ENCODE data around the gene LAMA3. TPM values are rescaled to one million over a fixed set of nuclear protein-coding genes. Genes with fewer than 3 reads are reported as not detected.

Gene LAMA3
- total and polyA plus RNA-seq, 9 donors, result 2.9 to 44.9 (median 14.8) TPM

DNA sequence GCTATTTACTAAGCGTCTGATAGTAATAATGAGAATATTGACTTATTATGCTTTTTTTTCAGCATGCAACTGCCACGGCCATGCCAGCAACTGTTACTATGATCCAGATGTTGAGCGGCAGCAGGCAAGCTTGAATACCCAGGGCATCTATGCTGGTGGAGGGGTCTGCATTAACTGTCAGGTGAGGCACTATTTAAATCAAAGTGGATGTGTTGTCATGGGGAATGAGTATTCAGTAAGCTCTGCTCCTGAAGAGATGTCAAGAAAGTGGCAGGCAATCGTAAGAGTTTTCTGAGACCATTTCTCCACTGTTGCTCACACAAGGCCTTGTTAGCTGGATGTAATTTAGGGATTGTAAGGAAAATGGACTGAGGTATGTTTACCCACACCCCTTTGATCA is 74.1 kb downstream of the LAMA3 start:
- DNase-seq, result no peak

DNA sequence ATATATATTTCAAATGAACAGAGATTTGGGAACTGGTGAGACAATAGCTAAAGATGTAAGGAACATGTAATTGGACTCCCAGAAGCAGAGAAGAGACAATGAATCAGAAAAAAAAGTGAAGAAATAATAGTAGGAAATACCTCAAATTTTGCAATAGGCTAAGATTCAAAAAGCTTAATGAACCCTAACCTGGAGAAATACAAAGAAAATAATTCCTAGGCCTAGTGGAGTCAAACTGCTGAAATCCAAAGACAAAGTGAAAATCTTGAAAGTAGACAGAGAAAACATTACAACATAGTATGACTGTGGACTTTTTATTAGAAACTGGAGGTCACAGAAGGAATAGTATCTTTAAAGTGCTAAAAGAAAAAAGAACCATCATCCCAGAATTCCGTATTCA is 76.7 kb downstream of the LAMA3 start:
- Histone ChIP-seq H3K27me3 (no peaks in the 10 kb centered on the region), H3K36me3 (no peaks in the 10 kb centered on the region), H3K4me3 (no peak overlapping the region), H3K27ac (no peak overlapping the region), H3K4me1 (ENCODE audit: insufficient read depth) (no peaks in the 10 kb centered on the region), H3K9me3 (no peaks in the 10 kb centered on the region)
- DNase-seq, result no peak
- intact Hi-C loops (cut with DNase I), result no loop called here
- no peak for TF ChIP-seq EP300 (IDR thresholded peaks at IDR 0.05)
- no peak for TF ChIP-seq POLR2A (IDR thresholded peaks at IDR 0.05)
- TF ChIP-seq, protein P1, sequence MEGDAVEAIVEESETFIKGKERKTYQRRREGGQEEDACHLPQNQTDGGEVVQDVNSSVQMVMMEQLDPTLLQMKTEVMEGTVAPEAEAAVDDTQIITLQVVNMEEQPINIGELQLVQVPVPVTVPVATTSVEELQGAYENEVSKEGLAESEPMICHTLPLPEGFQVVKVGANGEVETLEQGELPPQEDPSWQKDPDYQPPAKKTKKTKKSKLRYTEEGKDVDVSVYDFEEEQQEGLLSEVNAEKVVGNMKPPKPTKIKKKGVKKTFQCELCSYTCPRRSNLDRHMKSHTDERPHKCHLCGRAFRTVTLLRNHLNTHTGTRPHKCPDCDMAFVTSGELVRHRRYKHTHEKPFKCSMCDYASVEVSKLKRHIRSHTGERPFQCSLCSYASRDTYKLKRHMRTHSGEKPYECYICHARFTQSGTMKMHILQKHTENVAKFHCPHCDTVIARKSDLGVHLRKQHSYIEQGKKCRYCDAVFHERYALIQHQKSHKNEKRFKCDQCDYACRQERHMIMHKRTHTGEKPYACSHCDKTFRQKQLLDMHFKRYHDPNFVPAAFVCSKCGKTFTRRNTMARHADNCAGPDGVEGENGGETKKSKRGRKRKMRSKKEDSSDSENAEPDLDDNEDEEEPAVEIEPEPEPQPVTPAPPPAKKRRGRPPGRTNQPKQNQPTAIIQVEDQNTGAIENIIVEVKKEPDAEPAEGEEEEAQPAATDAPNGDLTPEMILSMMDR (IDR thresholded peaks at IDR 0.05), result no peak
- WGBS, 3 donors, result 93 to 100% (median 93%) methylated on average over 1 of the region's 1 CpG

More for the DNA sequence above, 74.1 kb downstream of the LAMA3 start:
- H3K9me3 ChIP-seq, result no peaks in the 10 kb centered on the region
- TF ChIP-seq POLR2A (IDR thresholded peaks at IDR 0.05) (no peak), EP300 (IDR thresholded peaks at IDR 0.05) (no peak)
- TF ChIP-seq, protein P1 (IDR thresholded peaks at IDR 0.05), result no peak
- H3K27ac ChIP-seq, result no peak overlapping the region
- H3K36me3 ChIP-seq, result no peaks in the 10 kb centered on the region
- intact Hi-C loops (cut with DNase I), result no loop called here
- no peaks in the 10 kb centered on the region for H3K27me3 ChIP-seq
- H3K4me3 ChIP-seq, result no peak overlapping the region
- WGBS, 3 donors, result 93 to 98% (median 96%) methylated on average over 4 of the region's 4 CpGs
- no peaks in the 10 kb centered on the region for H3K4me1 ChIP-seq (ENCODE audit: insufficient read depth)

DNA sequence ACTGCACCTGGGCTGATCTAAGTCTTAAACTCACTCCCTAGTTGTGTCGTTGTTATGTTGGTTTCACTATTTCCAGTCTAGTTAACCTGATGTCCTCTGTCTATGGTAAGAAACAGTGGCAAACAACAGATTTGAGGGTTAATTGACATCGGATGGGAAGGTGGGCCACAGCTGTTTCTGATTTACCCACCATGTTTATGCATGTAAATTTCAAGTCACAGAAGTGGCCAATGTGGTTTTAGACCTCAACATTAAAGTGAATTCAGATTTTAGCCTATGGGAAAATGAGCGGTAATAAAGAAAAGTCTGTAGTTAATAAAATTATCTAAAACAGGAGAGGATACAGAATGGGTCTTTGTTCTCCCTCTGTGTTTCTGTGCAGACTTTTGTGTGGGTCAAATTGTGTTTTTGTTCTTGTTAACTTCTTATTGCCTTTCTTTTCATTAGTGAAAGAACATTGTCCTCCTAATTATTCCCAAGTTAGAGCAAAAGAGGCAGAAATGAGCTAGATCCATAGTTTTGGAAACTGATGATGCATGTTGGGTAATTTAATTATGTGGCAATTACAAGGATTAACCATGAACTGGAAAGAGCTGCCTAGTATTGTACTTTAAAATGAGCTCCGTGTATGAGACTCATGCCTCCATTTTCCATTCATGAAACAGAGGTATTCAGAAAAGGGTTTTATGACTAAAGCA is 83.2 kb downstream of the LAMA3 start:
- WGBS, 3 donors, result 83 to 87% (median 85%) methylated on average over 4 of the region's 4 CpGs
- Histone ChIP-seq H3K27ac (no peak overlapping the region), H3K36me3 (no peaks in the 10 kb centered on the region), H3K9me3 (no peaks in the 10 kb centered on the region), H3K27me3 (no peaks in the 10 kb centered on the region), H3K4me3 (no peak overlapping the region), H3K4me1 (ENCODE audit: insufficient read depth) (no peaks in the 10 kb centered on the region)
- TF ChIP-seq, protein P1 (IDR thresholded peaks at IDR 0.05), result no peak
- no peak for TF ChIP-seq EP300 (IDR thresholded peaks at IDR 0.05)
- TF ChIP-seq POLR2A (IDR thresholded peaks at IDR 0.05), result no peak
- intact Hi-C loops (cut with DNase I), result no loop called here
- DNase-seq, result no peak

DNA sequence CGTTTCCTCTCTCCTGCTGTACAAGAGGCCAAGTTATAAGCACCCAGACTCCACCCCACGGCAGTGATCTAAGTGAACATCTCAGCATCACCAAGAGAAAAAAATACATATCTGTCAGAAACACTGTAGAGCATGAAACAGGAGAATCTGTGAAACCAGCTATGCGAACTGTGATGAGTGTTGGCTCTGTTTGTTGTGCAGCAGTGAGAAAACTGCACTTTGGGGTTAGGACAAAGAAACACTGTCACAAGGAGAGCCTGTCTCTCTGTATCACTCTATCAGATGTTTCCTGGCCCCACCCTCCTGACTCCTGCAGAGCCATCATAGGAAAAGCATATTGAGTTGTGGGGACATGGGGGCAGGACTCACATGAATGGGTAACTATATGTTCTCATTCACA is 87.1 kb downstream of the LAMA3 start:
- no peak overlapping the region for H3K27ac ChIP-seq
- intact Hi-C loops (cut with DNase I), result no loop called here
- TF ChIP-seq, protein P1 (IDR thresholded peaks at IDR 0.05), result no peak
- TF ChIP-seq POLR2A (IDR thresholded peaks at IDR 0.05), result no peak
- no peak for TF ChIP-seq EP300 (IDR thresholded peaks at IDR 0.05)
- DNase-seq, result no peak
- no peak overlapping the region for H3K4me3 ChIP-seq
- peaks cover 4% of the 10 kb centered on the region for H3K4me1 ChIP-seq (ENCODE audit: insufficient read depth)
- H3K9me3 ChIP-seq, result no peaks in the 10 kb centered on the region
- 85 to 90% (median 85%) methylated on average over 3 of the region's 3 CpGs for WGBS, 3 donors
- H3K27me3 ChIP-seq, result no peaks in the 10 kb centered on the region
- H3K36me3 ChIP-seq, result no peaks in the 10 kb centered on the region
